Neural progenitor cell (in vitro differentiated cells): ENCODE measurements around the gene SREK1. TPM values are rescaled to one million over a fixed set of nuclear protein-coding genes. Genes with fewer than 3 reads are reported as not detected.

Experiments
- DNase-seq: peaks from one replicate; pipeline ENCODE4 v3.0.0-alpha.2; 2016; ENCODE audit warnings: low spot score
- H2AFZ ChIP-seq: fragments of 200-600 bp; sonication (generic); replicated peaks from 2 replicates; pipeline ENCODE4 v1.6.1; 2016; ENCODE audit warnings: antibody characterized with exemption
- H3F3A ChIP-seq: fragments of 200-600 bp; sonication (generic); 2 replicates; pipeline ENCODE4 v1.6.1; 2016; ENCODE audit warnings: antibody characterized with exemption, low read depth
- H3K27ac ChIP-seq: fragments of 200-600 bp; sonication (generic); 2 replicates; pipeline ENCODE4 v1.5.1; 2016; ENCODE audit warnings: mild to moderate bottlenecking
- H3K27me3 ChIP-seq: fragments of 200-600 bp; sonication (generic); 2 replicates; pipeline ENCODE4 v1.6.1; 2016; ENCODE audit warnings: mild to moderate bottlenecking, moderate library complexity
- H3K36me3 ChIP-seq: fragments of 200-600 bp; sonication (generic); 2 replicates; pipeline ENCODE4 v1.5.1; 2016
- H3K4me1 ChIP-seq: fragments of 200-600 bp; sonication (generic); 2 replicates; pipeline ENCODE4 v1.6.1; 2016; ENCODE audit warnings: mixed run types
- H3K4me2 ChIP-seq: fragments of 200-600 bp; sonication (generic); 2 replicates; pipeline ENCODE4 v1.6.1; 2016
- H3K4me3 ChIP-seq: fragments of 200-600 bp; sonication (generic); 2 replicates; pipeline ENCODE4 v1.5.1; 2016
- H3K79me2 ChIP-seq: fragments of 200-600 bp; sonication (generic); 2 replicates; pipeline ENCODE4 v1.6.1; 2016; ENCODE audit warnings: low read depth
- H3K9ac ChIP-seq: fragments of 200-600 bp; sonication (generic); 2 replicates; pipeline ENCODE4 v1.6.1; 2016
- H3K9me3 ChIP-seq: fragments of 200-600 bp; sonication (generic); 2 replicates; pipeline ENCODE4 v1.5.1; 2016; ENCODE audit warnings: low read depth
- H4K20me1 ChIP-seq: fragments of 200-600 bp; sonication (generic); 2 replicates; pipeline ENCODE4 v1.6.1; 2016; ENCODE audit warnings: low read depth
- H3K27ac Mint-ChIP-seq: 3 replicates; pipeline ENCODE4 v1.8.0; 2021; ENCODE audit warnings: mixed read lengths
- H3K27me3 Mint-ChIP-seq: 2 replicates; pipeline ENCODE4 v1.8.0; 2022; ENCODE audit warnings: low read depth, mild to moderate bottlenecking, inconsistent platforms, moderate library complexity, mixed read lengths; ENCODE audit not compliant: insufficient read depth
- H3K36me3 Mint-ChIP-seq: 3 replicates; pipeline ENCODE4 v1.8.0; 2021; ENCODE audit warnings: mixed read lengths
- H3K4me1 Mint-ChIP-seq: 3 replicates; pipeline ENCODE4 v1.8.0; 2021; ENCODE audit warnings: mixed read lengths
- H3K4me3 Mint-ChIP-seq: 3 replicates; pipeline ENCODE4 v1.8.0; 2021; ENCODE audit warnings: mild to moderate bottlenecking, moderate library complexity, mixed read lengths
- H3K9me3 Mint-ChIP-seq: 3 replicates; pipeline ENCODE4 v1.8.0; 2020; ENCODE audit warnings: mixed read lengths
- EZH2 ChIP-seq: fragments of 200-600 bp; sonication (generic); IDR thresholded peaks from 2 replicates; pipeline ENCODE4 v1.6.1; 2017; ENCODE audit warnings: antibody characterized with exemption, mild to moderate bottlenecking, moderate library complexity
- EZH2phosphoT487 ChIP-seq: fragments of 200-600 bp; sonication (generic); IDR thresholded peaks from 2 replicates; pipeline ENCODE4 v1.6.1; 2017; ENCODE audit warnings: antibody characterized with exemption
- total RNA-seq: library from RNA; depleted of rRNA; stranded (reverse); fragments of >200 nt; gene quantifications from 2 replicates; pipeline ENCODE4 v1.2.3, GENCODE V29; 2015; ENCODE audit warnings: low replicate concordance
- TF ChIP-seq, protein P1 (sequence below): fragments of 200-600 bp; sonication (generic); IDR thresholded peaks from 2 replicates; pipeline ENCODE4 v1.5.1; 2017; ENCODE audit warnings: antibody characterized with exemption, mild to moderate bottlenecking

SREK1 gene
- total RNA-seq, 1 donor from 2014 or later, result 95.6 TPM

DNA sequence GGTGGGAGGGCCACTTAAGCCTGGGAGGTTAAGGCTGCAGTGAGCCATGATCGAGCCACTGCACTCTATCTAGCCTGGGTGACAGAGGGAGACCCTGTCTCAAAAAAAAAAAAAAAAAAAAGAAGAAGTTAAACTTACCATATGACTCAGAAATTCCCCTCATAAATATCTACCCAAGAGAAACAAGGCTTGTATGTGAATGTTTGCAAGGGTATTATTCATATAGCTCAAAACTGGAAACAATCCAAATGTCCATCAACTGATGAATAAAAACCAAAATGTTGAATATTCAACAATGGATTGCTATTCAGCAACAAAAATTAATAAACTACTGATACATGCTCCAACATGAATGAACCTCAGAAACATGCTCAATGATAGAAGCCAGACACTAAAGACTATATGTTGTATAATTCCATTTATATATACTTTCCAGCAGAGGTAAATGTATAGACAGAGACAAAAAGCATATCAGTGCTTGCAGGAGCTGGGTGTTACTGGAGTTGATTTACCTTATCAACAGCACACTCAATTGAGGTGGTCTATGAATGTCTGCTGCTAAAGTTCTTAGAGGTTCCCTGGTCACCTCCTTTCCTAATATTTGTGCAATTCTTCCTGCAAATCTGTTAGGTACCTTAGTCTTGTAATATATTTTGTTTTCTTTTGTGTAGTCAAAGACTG is 5.3 kb upstream of the SREK1 start:
- H3K27me3 ChIP-seq, result no peaks in the 10 kb centered on the region
- peaks cover 6% of the 10 kb centered on the region for H3K4me1 ChIP-seq
- H3K4me1 Mint-ChIP-seq, result peaks cover 5% of the 10 kb centered on the region
- H3K9ac ChIP-seq, result no peak overlapping the region
- no peaks in the 10 kb centered on the region for H3K36me3 ChIP-seq
- H3K27ac Mint-ChIP-seq, result no peak overlapping the region
- H3K4me2 ChIP-seq, result no peak overlapping the region
- TF ChIP-seq EZH2 (no peak), EZH2phosphoT487 (no peak)
- TF ChIP-seq, protein P1, sequence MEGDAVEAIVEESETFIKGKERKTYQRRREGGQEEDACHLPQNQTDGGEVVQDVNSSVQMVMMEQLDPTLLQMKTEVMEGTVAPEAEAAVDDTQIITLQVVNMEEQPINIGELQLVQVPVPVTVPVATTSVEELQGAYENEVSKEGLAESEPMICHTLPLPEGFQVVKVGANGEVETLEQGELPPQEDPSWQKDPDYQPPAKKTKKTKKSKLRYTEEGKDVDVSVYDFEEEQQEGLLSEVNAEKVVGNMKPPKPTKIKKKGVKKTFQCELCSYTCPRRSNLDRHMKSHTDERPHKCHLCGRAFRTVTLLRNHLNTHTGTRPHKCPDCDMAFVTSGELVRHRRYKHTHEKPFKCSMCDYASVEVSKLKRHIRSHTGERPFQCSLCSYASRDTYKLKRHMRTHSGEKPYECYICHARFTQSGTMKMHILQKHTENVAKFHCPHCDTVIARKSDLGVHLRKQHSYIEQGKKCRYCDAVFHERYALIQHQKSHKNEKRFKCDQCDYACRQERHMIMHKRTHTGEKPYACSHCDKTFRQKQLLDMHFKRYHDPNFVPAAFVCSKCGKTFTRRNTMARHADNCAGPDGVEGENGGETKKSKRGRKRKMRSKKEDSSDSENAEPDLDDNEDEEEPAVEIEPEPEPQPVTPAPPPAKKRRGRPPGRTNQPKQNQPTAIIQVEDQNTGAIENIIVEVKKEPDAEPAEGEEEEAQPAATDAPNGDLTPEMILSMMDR, result no peak
- no peak overlapping the region for H3K4me3 ChIP-seq
- no peak overlapping the region for H2AFZ ChIP-seq
- no peaks in the 10 kb centered on the region for H3K27me3 Mint-ChIP-seq
- no peaks in the 10 kb centered on the region for H3K9me3 Mint-ChIP-seq
- H3K4me3 Mint-ChIP-seq, result no peak overlapping the region
- no peaks in the 10 kb centered on the region for H4K20me1 ChIP-seq
- no peak overlapping the region for H3K27ac ChIP-seq
- no peaks in the 10 kb centered on the region for H3K9me3 ChIP-seq
- DNase-seq, result no peak
- H3F3A ChIP-seq, result peaks cover 11% of the 10 kb centered on the region
- no peaks in the 10 kb centered on the region for H3K79me2 ChIP-seq
- H3K36me3 Mint-ChIP-seq, result no peaks in the 10 kb centered on the region

DNA sequence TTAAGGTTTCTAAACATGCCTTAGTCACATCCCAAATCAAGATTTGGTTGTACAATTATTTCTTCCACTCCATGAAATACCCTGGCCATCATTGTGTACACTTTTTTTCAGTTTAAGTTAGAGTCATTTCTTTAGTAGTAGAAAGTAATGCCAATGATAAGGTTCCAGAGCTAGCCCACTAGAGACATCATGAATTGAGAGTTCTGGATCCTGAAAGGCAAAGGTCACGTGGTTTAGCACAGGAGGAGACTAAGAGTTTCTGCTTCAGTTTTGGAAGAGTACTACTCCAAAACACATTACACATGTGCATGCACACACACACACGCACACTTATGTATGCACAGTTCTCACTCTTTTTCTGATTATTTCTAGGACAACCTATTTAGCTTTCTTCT is 4.8 kb upstream of the SREK1 start:
- Mint-ChIP-seq H3K4me3 (no peak overlapping the region), H3K27ac (no peak overlapping the region), H3K36me3 (no peaks in the 10 kb centered on the region), H3K9me3 (no peaks in the 10 kb centered on the region), H3K27me3 (no peaks in the 10 kb centered on the region), H3K4me1 (peaks cover 5% of the 10 kb centered on the region)
- Histone ChIP-seq H3K4me2 (no peak overlapping the region), H3K27ac (no peak overlapping the region), H3K27me3 (no peaks in the 10 kb centered on the region), H2AFZ (no peak overlapping the region), H3K9ac (no peak overlapping the region), H3K79me2 (no peaks in the 10 kb centered on the region), H3K9me3 (no peaks in the 10 kb centered on the region), H3F3A (peaks cover 12% of the 10 kb centered on the region), H3K4me1 (peaks cover 6% of the 10 kb centered on the region), H3K36me3 (no peaks in the 10 kb centered on the region), H3K4me3 (no peak overlapping the region), H4K20me1 (no peaks in the 10 kb centered on the region)
- TF ChIP-seq EZH2phosphoT487, result no peak
- TF ChIP-seq, protein P1, result no peak
- no peak for DNase-seq

DNA sequence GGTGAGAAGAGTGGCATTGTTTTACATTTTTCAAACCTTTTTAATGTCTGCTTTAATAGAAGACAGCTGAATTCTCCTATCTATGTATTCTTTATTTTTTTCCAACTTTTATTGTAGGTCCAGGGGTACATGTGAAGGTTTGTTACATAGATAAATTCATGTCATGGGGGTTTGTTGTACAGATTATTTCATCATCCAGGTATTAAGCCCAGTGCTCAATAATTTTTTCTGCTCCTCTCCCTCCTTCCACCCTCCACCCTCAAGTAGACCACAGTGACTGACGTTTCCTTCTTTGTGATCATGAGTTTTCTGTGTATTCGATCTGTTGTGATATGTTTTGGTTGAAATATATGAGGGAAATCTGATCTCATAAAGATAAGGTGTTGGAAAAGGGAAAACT is 1.7 kb upstream of the SREK1 start:
- H3K9me3 Mint-ChIP-seq, result no peaks in the 10 kb centered on the region
- H3K4me3 ChIP-seq, result no peak overlapping the region
- H3K79me2 ChIP-seq, result peaks cover 30% of the 10 kb centered on the region
- H3F3A ChIP-seq, result peaks cover 18% of the 10 kb centered on the region
- no peaks in the 10 kb centered on the region for H3K27me3 ChIP-seq
- H3K36me3 ChIP-seq, result no peaks in the 10 kb centered on the region
- no peak for TF ChIP-seq EZH2
- no peak for TF ChIP-seq EZH2phosphoT487
- TF ChIP-seq, protein P1, result no peak
- H3K9me3 ChIP-seq, result no peaks in the 10 kb centered on the region
- H4K20me1 ChIP-seq, result peaks cover 6% of the 10 kb centered on the region
- H2AFZ ChIP-seq, result peak overlapping the region; percentile 27
- DNase-seq, result no peak
- H3K4me3 Mint-ChIP-seq, result no peak overlapping the region
- H3K27me3 Mint-ChIP-seq, result peaks cover 2% of the 10 kb centered on the region
- H3K4me1 Mint-ChIP-seq, result peaks cover 13% of the 10 kb centered on the region
- H3K4me2 ChIP-seq, result no peak overlapping the region
- peaks cover 9% of the 10 kb centered on the region for H3K36me3 Mint-ChIP-seq
- no peak overlapping the region for H3K27ac Mint-ChIP-seq
- H3K9ac ChIP-seq, result no peak overlapping the region
- peaks cover 22% of the 10 kb centered on the region for H3K4me1 ChIP-seq
- no peak overlapping the region for H3K27ac ChIP-seq
